GM18526 (cell line): ENCODE measurements around the gene WWOX.

Experiments used
- POLR2A ChIP-seq: IDR thresholded peaks from 3 replicates; pipeline ENCODE4 v1.6.1; 2011; ENCODE audit not compliant: insufficient read length; ENCODE audit errors: extremely low read depth

The WWOX gene

DNA sequence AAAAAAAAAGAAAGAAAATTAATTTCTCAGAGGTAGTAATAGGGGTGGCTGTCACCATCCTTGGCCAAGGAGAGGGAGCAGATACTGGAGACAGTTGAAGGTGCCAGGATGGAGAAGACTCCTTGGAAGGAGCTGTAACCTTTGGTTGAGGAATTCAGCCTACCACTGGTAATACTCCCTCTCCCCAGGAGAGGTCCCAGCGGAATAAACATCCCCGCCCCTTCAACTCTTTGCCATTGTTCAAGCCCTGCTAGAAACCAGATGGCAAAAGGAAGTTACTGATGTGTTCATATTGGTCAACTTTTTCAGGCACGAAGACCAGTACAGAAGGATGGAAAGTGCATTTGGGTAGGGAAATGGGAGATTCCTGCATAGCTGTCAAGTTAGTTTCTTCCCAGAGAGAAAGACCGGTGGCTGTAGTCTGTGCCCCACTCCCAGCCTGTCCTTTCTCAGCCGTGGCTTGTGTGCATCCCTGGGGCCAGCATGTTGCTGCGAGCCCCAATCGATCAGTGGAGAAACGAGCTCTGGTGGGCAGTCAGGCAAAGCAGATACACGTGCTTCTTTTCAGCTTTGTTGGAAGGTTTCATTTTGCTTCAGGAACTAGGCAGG lies 889.0 kb downstream of the WWOX start:
- TF ChIP-seq POLR2A = no peak

GRCh38 chr16:78990309-78990701 lies 890.9 kb downstream of the WWOX start:
- TF ChIP-seq POLR2A = no peak

GRCh38 chr16:78992001-78992400 lies 892.5 kb downstream of the WWOX start:
- TF ChIP-seq POLR2A = no peak

DNA sequence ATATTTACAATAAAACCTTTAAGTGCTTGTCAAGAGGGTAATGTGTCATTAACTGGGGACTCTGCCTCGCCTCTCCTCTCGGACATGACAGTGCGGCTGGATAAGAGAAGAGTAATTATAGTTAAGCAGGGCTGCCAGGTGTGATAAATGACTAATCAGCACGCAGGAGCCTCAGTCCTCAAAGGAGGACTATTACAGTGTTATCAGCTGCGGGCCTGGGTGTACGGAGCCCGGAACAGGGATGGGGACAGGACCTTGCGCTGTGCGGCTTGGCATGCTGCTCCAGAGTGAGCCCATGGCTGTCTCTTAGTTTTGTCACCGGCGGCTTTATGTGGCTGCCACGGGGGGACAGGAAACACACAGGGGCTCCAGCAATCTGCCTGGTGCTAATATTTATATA lies 893.9 kb downstream of the WWOX start:
- no peak for TF ChIP-seq POLR2A

DNA sequence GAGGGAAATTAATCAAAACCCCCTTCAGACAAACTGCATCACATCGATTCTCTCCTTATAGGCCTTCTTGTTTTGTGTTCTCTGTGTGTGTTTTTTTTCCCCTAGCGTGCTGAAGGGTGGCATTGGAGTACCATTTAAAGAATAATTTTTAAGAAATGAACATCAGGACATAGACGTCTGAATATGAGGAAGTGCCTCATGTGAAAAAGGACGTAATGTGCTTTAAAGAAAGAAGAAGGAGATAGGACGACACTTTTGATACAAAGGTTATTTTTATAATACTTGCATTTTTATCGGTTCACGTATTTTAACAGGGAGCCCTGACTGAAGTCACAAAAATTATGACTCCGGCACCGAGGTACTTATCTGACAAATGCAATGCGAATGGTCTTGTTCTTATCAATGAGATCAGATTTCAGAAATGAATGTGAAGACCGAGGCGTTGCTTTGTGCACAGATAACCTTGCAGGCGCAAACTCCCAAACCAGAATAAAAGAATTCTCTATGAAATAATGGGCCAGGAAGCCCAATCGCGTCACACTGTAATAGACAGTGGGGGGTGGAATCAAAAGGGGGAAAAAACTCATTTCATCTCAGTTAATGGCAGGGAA lies 894.8 kb downstream of the WWOX start:
- TF ChIP-seq POLR2A = no peak

- TF ChIP-seq POLR2A = no peak
These were observed 896.0 kb downstream of the WWOX start for GRCh38 chr16:78995441-78995840.

DNA sequence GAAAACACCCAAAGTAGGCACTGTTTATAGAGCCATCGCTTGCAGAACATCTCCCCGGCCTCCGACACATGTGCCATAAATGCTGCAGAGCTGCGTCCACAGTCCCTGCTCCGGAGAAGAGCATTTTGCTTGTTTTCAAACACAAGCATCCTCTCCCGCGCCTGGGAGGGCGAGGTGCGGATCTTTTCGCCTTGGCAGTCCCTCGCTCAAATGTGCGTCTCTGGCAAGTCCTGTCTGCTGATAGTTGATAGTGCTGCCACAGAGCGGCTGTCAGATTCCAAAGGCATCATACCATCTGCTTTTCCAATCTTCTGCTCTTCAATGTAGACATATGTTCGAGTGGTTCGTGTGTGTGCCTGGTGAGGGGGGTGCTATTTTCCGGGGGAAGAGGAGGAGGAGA lies 897.3 kb downstream of the WWOX start:
- no peak for TF ChIP-seq POLR2A

DNA sequence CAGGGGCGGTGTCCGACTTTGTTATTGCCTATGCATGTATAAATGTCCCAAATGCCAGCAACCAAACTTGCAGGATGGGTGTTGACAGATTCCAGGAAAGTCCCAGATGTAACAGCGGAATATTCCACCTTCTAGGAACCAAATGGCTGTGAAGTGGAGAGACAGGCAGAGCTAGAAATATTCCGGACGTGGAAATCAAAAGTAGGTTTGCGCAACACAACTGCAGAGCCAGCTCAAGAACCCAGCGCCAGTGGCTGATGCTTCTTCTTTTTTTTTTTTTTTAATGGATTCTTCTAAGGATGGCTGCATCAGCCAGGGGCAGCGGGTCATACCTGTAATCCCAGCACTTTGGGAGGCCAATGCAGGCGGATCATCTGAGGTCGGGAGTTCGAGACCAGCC lies 899.4 kb downstream of the WWOX start:
- no peak for TF ChIP-seq POLR2A

DNA sequence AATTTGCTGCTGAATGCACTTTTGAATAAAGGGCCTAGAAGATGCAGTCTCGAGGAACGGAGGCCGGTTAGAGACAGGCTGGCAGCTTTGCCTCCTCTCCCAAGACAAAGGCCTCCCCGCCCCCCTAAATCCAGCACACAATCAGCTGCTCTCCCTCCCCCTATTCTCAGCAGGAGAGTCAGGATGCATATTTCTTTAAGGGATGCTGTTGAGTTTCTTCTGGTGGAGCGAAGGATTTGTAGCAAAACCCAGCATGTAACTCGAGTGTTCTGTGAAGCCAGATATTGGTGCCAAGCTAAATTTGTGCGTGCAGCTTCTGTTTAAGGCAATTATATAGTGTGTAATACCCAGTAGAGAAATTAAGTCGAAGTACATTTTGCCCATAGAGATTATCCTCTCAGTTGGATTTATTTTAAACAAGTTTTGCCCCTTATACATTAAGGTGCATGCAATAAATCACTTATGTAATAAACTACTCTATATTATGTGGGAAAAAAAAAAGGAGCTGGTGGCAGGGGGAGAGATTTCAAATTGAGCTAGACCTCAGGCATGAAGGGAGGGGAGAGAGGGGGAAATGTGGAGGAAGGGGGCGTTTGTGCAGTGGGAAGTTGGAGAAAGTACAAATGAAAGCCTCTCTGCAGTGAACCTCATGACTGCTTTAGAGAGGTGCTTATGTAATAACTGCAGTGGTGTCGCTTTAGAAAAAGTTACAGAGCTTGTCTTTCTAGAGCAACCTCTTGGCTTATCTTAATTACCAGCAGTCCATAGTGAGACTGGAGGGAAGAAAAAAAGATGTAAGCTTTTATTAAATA lies 901.9 kb downstream of the WWOX start:
- TF ChIP-seq POLR2A = no peak

DNA sequence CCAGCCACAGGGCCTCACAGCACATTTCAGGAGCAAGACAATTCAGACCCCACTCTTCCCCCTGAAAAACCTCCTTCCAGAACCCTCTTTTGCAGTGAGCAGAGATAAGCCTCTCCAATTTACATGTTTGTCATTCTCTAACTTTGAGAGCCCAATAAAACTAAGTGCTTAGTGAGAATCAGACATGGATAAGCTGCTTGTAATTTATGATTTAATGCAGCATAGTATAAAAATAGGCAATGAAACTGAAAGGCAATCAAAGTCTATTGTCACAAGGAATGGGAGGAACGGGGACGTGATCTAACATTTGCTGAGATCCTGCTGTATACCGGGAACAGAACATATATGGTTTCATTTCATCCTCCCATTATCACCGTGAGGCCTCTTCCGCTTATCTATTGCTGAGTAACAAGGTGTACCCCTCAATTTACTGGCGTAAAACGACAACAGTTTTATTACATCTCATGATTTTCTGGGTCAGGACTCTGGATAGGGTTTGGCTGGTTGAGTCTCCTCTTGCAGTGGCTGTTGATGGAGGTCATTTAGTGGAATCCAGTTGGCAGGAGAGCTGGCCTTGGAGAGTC lies 903.7 kb downstream of the WWOX start:
- TF ChIP-seq POLR2A = no peak

DNA sequence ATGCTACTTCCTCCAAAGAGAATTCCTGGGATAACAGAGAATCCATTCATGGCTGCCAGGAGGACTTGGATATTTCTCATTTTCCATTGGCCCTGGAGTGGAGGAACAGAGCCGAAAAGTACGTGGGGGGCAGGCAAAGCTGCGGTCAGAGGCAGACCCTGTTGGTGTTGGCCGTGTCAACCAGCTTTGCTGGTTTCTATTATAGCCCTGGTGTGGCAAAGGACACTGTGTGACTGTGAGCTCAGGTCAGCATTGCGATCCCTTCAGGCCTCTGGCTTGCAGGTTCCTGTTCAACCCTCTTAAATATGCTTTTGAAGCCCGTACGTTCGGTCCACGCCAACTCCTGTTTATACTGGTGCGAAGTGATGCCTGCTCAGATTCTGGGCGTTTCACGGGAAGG lies 904.9 kb downstream of the WWOX start:
- no peak for TF ChIP-seq POLR2A

GRCh38 chr16:79005096-79005495 lies 905.6 kb downstream of the WWOX start:
- no peak for TF ChIP-seq POLR2A

GRCh38 chr16:79006206-79006605 lies 906.8 kb downstream of the WWOX start:
- TF ChIP-seq POLR2A = no peak

- TF ChIP-seq POLR2A = no peak
These were observed 907.3 kb downstream of the WWOX start for GRCh38 chr16:79006765-79007164.

- TF ChIP-seq POLR2A = no peak
These were observed 908.2 kb downstream of the WWOX start for GRCh38 chr16:79007614-79008013.

GRCh38 chr16:79008036-79008868 lies 908.8 kb downstream of the WWOX start:
- no peak for TF ChIP-seq POLR2A

DNA sequence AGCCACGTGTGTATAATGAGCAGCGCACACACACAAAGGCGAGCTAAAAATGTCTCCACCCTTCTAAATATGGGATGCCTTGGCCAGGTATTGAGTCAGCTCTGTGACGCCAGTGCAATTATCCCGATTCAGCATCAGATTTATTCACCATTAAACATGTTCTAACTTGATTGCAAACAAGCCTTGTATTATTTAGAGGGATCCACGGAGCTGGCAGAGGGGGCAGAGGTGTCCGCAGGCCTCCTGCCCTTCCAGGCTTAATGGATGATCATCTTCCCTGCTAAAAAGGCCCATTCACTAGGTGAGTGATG lies 909.4 kb downstream of the WWOX start:
- TF ChIP-seq POLR2A = no peak
